ENCODE results near the gene DOK5.

DNA sequence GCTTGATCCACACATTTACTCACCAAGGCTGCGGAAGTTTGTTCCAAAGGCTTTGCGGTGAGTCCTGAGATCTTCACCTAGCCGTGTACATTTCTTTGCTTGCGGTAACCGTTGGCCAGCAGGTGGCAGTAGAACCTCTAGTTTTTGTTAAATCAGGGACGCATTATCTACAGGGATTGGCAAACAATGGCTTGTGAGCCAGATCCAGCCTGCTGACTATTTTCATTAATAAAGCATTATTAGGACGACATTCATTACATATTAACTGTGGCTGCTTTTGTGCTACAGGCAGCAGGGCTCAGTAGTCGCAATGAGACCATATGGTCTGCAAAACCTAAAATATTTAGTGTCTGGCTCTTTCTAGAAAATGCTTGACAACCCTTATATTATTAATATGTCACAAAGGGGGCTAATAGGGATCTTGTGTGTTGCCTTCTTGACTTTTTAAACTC, 174.1 kb downstream of the DOK5 start:
- TF ChIP-seq GATA2 (IDR thresholded peaks at IDR 0.05; ENCODE audit: low read depth, low read length) (no peak), GATA3 (IDR thresholded peaks at IDR 0.05; ENCODE audit: low read depth, low read length) (no peak)

Data from SH-SY5Y (cell line).